SU-DHL-6 (cell line): ENCODE measurements around the gene GSE1.

ENCODE experiments used
- H2AFZ ChIP-seq: fragments of 200-600 bp; sonication (generic); 2 replicates; pipeline ENCODE4 v1.6.1; 2014; ENCODE audit warnings: low read depth, mild to moderate bottlenecking, moderate library complexity, mixed read lengths, antibody characterized with exemption, low read length; ENCODE audit not compliant: severe bottlenecking
- H3F3A ChIP-seq: fragments of 200-600 bp; shearing (Covaris generic); 2 replicates; pipeline ENCODE4 v1.6.0; 2016; ENCODE audit warnings: antibody characterized with exemption, mild to moderate bottlenecking; ENCODE audit not compliant: insufficient read depth
- H3K27ac ChIP-seq: fragments of 200-600 bp; sonication (generic); 2 replicates; pipeline ENCODE4 v1.5.1; 2016; ENCODE audit warnings: low read depth, mild to moderate bottlenecking, low read length, moderate library complexity, mixed read lengths
- H3K27me3 ChIP-seq: fragments of 200-600 bp; sonication (generic), shearing (Covaris generic); 2 replicates; pipeline ENCODE4 v1.6.0; 2014; ENCODE audit warnings: mild to moderate bottlenecking, low read length
- H3K36me3 ChIP-seq: fragments of 200-600 bp; sonication (generic); 2 replicates; pipeline ENCODE4 v1.6.1; 2014; ENCODE audit warnings: mild to moderate bottlenecking, low read length, mixed read lengths
- H3K4me2 ChIP-seq: fragments of 300-600, 200-600 bp; shearing (Covaris generic), sonication (generic); 2 replicates; pipeline ENCODE4 v1.6.0; 2014; ENCODE audit warnings: low read length, low read depth, mild to moderate bottlenecking; ENCODE audit not compliant: poor library complexity, severe bottlenecking
- H3K4me3 ChIP-seq: fragments of 200-600 bp; sonication (generic); 2 replicates; pipeline ENCODE4 v1.5.1; 2014; ENCODE audit warnings: antibody characterized with exemption, low read length, mild to moderate bottlenecking, mixed read lengths; ENCODE audit not compliant: insufficient read depth, poor library complexity, severe bottlenecking
- H3K79me2 ChIP-seq: fragments of 200-600 bp; sonication (generic); 2 replicates; pipeline ENCODE4 v1.6.1; 2014; ENCODE audit warnings: mild to moderate bottlenecking, low read length, moderate library complexity; ENCODE audit not compliant: insufficient read depth
- H3K9ac ChIP-seq: fragments of 200-600 bp; sonication (generic); 2 replicates; pipeline ENCODE4 v1.7.0; 2014; ENCODE audit warnings: mild to moderate bottlenecking, low read length
- H3K9me2 ChIP-seq: fragments of 200-600 bp; sonication (generic); replicated peaks from 2 replicates; pipeline ENCODE4 v1.6.1; 2014; ENCODE audit warnings: low read length; ENCODE audit not compliant: insufficient read depth
- H3K9me3 ChIP-seq: fragments of 200-600 bp; sonication (generic); 2 replicates; pipeline ENCODE4 v1.6.1; 2014; ENCODE audit warnings: low read length, mixed read lengths; ENCODE audit not compliant: insufficient read depth
- H4K20me1 ChIP-seq: fragments of 200-600 bp; sonication (generic); 2 replicates; pipeline ENCODE4 v1.6.1; 2014; ENCODE audit warnings: low read depth, mild to moderate bottlenecking, antibody characterized with exemption, low read length, moderate library complexity, mixed read lengths
- CTCF ChIP-seq: fragments of 200-600 bp; sonication (generic); IDR thresholded peaks from one replicate; pipeline ENCODE4 v1.5.1; 2017; ENCODE audit warnings: antibody characterized with exemption, mild to moderate bottlenecking, low read length, moderate library complexity; ENCODE audit not compliant: insufficient read depth, poor library complexity, severe bottlenecking
- EZH2phosphoT487 ChIP-seq: fragments of 200-600 bp; sonication (generic), shearing (Covaris generic); conservative IDR thresholded peaks from 2 replicates; pipeline ENCODE4 v1.6.1; 2018; ENCODE audit warnings: mild to moderate bottlenecking, antibody characterized with exemption, low read length, moderate library complexity, mixed read lengths

The GSE1 gene

GRCh38 chr16:85612801-85613603 is at the start of gene GSE1:
TSS of gene GSE1 (plus strand) at chr16:85613322. CDS start at chr16:85613392, 70 bp downstream.
- no peaks in the 10 kb centered on the region for H3K9me2 ChIP-seq
- H3K9me3 ChIP-seq = no peaks in the 10 kb centered on the region
- no peaks in the 10 kb centered on the region; the same call in 1 of the 2 replicates for H3F3A ChIP-seq
- H3K4me2 ChIP-seq = peak within 1 kb of the TSS; percentile 65
- TF ChIP-seq EZH2phosphoT487 = no peak
- no peak for TF ChIP-seq CTCF
- H3K27ac ChIP-seq = peak within 1 kb of the TSS; percentile 46
- no peaks in the 10 kb centered on the region for H4K20me1 ChIP-seq
- H3K79me2 ChIP-seq = no peaks in the 10 kb centered on the region
- H3K36me3 ChIP-seq = no peaks in the 10 kb centered on the region
- H2AFZ ChIP-seq = peak within 1 kb of the TSS; percentile 55
- peak within 1 kb of the TSS; percentile 52 for H3K9ac ChIP-seq
- H3K4me3 ChIP-seq = peak within 1 kb of the TSS; percentile 55
- no peaks in the 10 kb centered on the region for H3K27me3 ChIP-seq

GRCh38 chr16:85563515-85564276 is 49.4 kb upstream of the GSE1 start:
- no peaks in the 10 kb centered on the region for H3K27me3 ChIP-seq
- H2AFZ ChIP-seq = no peak overlapping the region
- H4K20me1 ChIP-seq = no peaks in the 10 kb centered on the region
- no peak overlapping the region for H3K9ac ChIP-seq
- H3K4me3 ChIP-seq = no peak overlapping the region
- no peaks in the 10 kb centered on the region for H3K36me3 ChIP-seq
- H3K27ac ChIP-seq = no peak overlapping the region
- H3K79me2 ChIP-seq = no peaks in the 10 kb centered on the region
- H3K4me2 ChIP-seq = no peak overlapping the region
- no peaks in the 10 kb centered on the region for H3K9me3 ChIP-seq
- no peaks in the 10 kb centered on the region for H3K9me2 ChIP-seq
- TF ChIP-seq CTCF (no peak), EZH2phosphoT487 (no peak)
- H3F3A ChIP-seq = no peaks in the 10 kb centered on the region

- TF ChIP-seq CTCF (no peak), EZH2phosphoT487 (no peak)
- H3K27ac ChIP-seq = no peak overlapping the region
- no peak overlapping the region for H3K9ac ChIP-seq
- no peak overlapping the region for H2AFZ ChIP-seq
- H3F3A ChIP-seq = no peaks in the 10 kb centered on the region
- no peaks in the 10 kb centered on the region for H3K27me3 ChIP-seq
- no peaks in the 10 kb centered on the region for H4K20me1 ChIP-seq
- H3K36me3 ChIP-seq = no peaks in the 10 kb centered on the region
- H3K9me2 ChIP-seq = no peaks in the 10 kb centered on the region
- H3K4me2 ChIP-seq = no peak overlapping the region
- H3K79me2 ChIP-seq = no peaks in the 10 kb centered on the region
- no peaks in the 10 kb centered on the region for H3K9me3 ChIP-seq
- H3K4me3 ChIP-seq = no peak overlapping the region
Observed at GRCh38 chr16:85564277-85565051, 48.7 kb upstream of the GSE1 start.
